Spleen (tissue), 7 donors: Measurements from ENCODE around the gene MATN1.

Experiments
- CTCF ChIP-seq, 11 experiments: fragments of 200-600 bp in 7 of 11; fragments of 450-650 bp in 4 of 11; sonication (generic) in 4 of 11; IDR thresholded peaks in 8 of 11; conservative IDR thresholded peaks in 3 of 11; 1 replicate in 7 of 11; 2 replicates in 4 of 11; pipeline versions ENCODE4 v1.4.0 to v1.8.0; 2016 to 2021; ENCODE audit warnings: antibody characterized with exemption in 11 of 11, inconsistent platforms in 4 of 11, mild to moderate bottlenecking in 1 of 11
- POLR2A ChIP-seq, 3 donors: fragments of 450-650 bp; IDR thresholded peaks; one replicate each; pipeline ENCODE4 v1.5.1; 2017; ENCODE audit warnings: antibody characterized with exemption in 3 of 3, mild to moderate bottlenecking in 1 of 3
- donor health status: DM: no; HTN: no; CAD: no; lungs with moderate emphysema.
- donor health status: DM: no; HTN: no; CAD: no.
- donor health status: DM: no; HTN: no; CAD: no.

- TF ChIP-seq CTCF (IDR thresholded peaks at IDR 0.05 in 8 of 11, conservative IDR thresholded peaks at IDR 0.05 in 3 of 11), result peak in 1 of 11 experiments; percentile 35
- TF ChIP-seq POLR2A (IDR thresholded peaks at IDR 0.05), result no peak
Observed at GRCh38 chr1:30758121-30758688, 34.8 kb upstream of the MATN1 start.
